K562 (cell line): Measurements from ENCODE around the gene ERVMER34-1. TPM values are rescaled to one million over a fixed set of nuclear protein-coding genes. Genes with fewer than 3 reads are reported as not detected.
A peak's percentile ranks its signal among the peaks of the same experiment; 100 is the strongest.

ENCODE experiments used
- ATAC-seq: fragments of 200-7000 bp; cut with Tn5 transposase; 3 replicates; pipeline ENCODE4 v1.9.1; 2020; ENCODE audit warnings: moderate library complexity
- BruUV-seq: library from RNA; stranded (reverse); fragments of 400-500 nt; replicated peaks from 2 replicates; lab custom pipeline; 2021; lab: Mats Ljungman, UMichigan
- CTCF ChIA-PET: fragments of 300-600 bp; formaldehyde crosslinking; extraction: SDS; loops from one replicate; lab custom pipeline; 2021; ENCODE audit warnings: low intra/inter-chr PET ratio; lab: Yijun Ruan, JAX
- POLR2A ChIA-PET: fragments of 300-600, 350-650 bp; sonication (Branson Sonifier 250); formaldehyde crosslinking; extraction: SDS; loops from one replicate; lab custom pipeline; 2021; ENCODE audit warnings: antibody characterized with exemption, inconsistent platforms; lab: Yijun Ruan, JAX
- DNase-seq, 4 experiments: peaks; one replicate each; pipeline versions ENCODE4 v3.0.0 to v3.0.0-alpha.2; 2011 to 2018; ENCODE audit warnings: low spot score in 3 of 4, mixed read lengths in 3 of 4; ENCODE audit errors: extremely low read depth in 1 of 4
- FAIRE-seq: peaks from 2 replicates; lab custom pipeline; 2011; peaks lifted over from hg19 to GRCh38; lab: Jason Lieb, UNC
- H2AFZ ChIP-seq: 2 replicates; pipeline ENCODE4 v1.6.0; 2011; ENCODE audit warnings: low read depth, low read length, control low read depth, inconsistent platforms
- H3K27ac ChIP-seq: fragments of 200-600 bp; 3 replicates; pipeline ENCODE4 v1.8.0; 2011; ENCODE audit warnings: low read depth, mild to moderate bottlenecking, control low read depth, inconsistent platforms, low read length, moderate library complexity, mixed read lengths; ENCODE audit errors: extremely low read depth
- H3K27me3 ChIP-seq, 2 experiments: fragments of 300-600 bp in 1 of 2; 2 replicates in 1 of 2; 3 replicates in 1 of 2; pipeline versions ENCODE4 v1.6.0 to v1.8.0; 2011; ENCODE audit warnings: inconsistent platforms in 2 of 2, low read length in 2 of 2, mild to moderate bottlenecking in 1 of 2, mixed read lengths in 1 of 2, moderate library complexity in 1 of 2; ENCODE audit not compliant: control insufficient read depth in 2 of 2, insufficient read depth in 2 of 2
- H3K36me3 ChIP-seq: fragments of 300-600 bp; 3 replicates; pipeline ENCODE4 v1.8.0; 2011; ENCODE audit warnings: mild to moderate bottlenecking, low read length, inconsistent platforms; ENCODE audit not compliant: control insufficient read depth, insufficient read depth
- H3K4me1 ChIP-seq, 2 experiments: fragments of 200-600 bp in 1 of 2; replicated peaks in 1 of 2; 2 replicates in 1 of 2; 3 replicates in 1 of 2; pipeline versions ENCODE4 v1.5.1 to v1.8.0; 2011; ENCODE audit warnings: inconsistent platforms in 2 of 2, low read length in 2 of 2, mild to moderate bottlenecking in 1 of 2, mixed read lengths in 1 of 2, moderate library complexity in 1 of 2; ENCODE audit not compliant: control insufficient read depth in 2 of 2, insufficient read depth in 2 of 2
- H3K4me2 ChIP-seq: 2 replicates; pipeline ENCODE4 v1.6.1; 2011; ENCODE audit warnings: low read length, control low read depth, inconsistent platforms, mixed read lengths; ENCODE audit not compliant: insufficient read depth
- H3K4me3 ChIP-seq: fragments of 200-600 bp; sonication (generic), shearing (Covaris generic); 2 replicates; pipeline ENCODE4 v1.5.1; 2016; ENCODE audit warnings: control low read depth, inconsistent platforms
- H3K79me2 ChIP-seq: fragments of 200-600 bp; 3 replicates; pipeline ENCODE4 v1.8.0; 2011; ENCODE audit warnings: low read length, inconsistent platforms; ENCODE audit not compliant: control insufficient read depth, insufficient read depth
- H3K9ac ChIP-seq, 2 experiments: 2 replicates each; pipeline versions ENCODE4 v1.6.0 to v1.6.1; 2011; ENCODE audit warnings: low read depth in 2 of 2, low read length in 2 of 2, control low read depth in 1 of 2, inconsistent platforms in 1 of 2, mild to moderate bottlenecking in 1 of 2, mixed read lengths in 1 of 2; ENCODE audit not compliant: insufficient read depth in 1 of 2
- H3K9me1 ChIP-seq: one replicate; pipeline ENCODE4 v1.6.0; 2011; ENCODE audit warnings: inconsistent platforms, mild to moderate bottlenecking, low read length, moderate library complexity; ENCODE audit not compliant: control insufficient read depth, insufficient read depth
- H3K9me3 ChIP-seq: replicated peaks from 2 replicates; pipeline ENCODE4 v1.5.1; 2011; ENCODE audit warnings: low read depth, low read length, inconsistent platforms; ENCODE audit not compliant: control insufficient read depth, insufficient read depth
- H4K20me1 ChIP-seq: replicated peaks from 2 replicates; pipeline ENCODE4 v1.6.1; 2011; ENCODE audit warnings: low read length, inconsistent platforms, mixed read lengths; ENCODE audit not compliant: control insufficient read depth, insufficient read depth
- CBX3 ChIP-seq, 2 experiments: IDR thresholded peaks; 1 replicate in 1 of 2; 2 replicates in 1 of 2; pipeline ENCODE4 v1.6.1; 2012; ENCODE audit warnings: inconsistent platforms in 2 of 2, low read length in 2 of 2, borderline replicate concordance in 1 of 2, control low read depth in 1 of 2
- DDX20 ChIP-seq: fragments of 450-650 bp; IDR thresholded peaks from 2 replicates; pipeline ENCODE4 v1.6.1; 2016; ENCODE audit warnings: missing genetic modification characterization, low read depth, mild to moderate bottlenecking, missing compliant biosample characterization, moderate library complexity
- HCFC1 ChIP-seq: IDR thresholded peaks from 2 replicates; pipeline ENCODE4 v1.6.1; 2012; ENCODE audit warnings: low read depth, low read length, improper control_type of control experiment
- NCOA1 ChIP-seq: fragments of 450-650 bp; IDR thresholded peaks from 2 replicates; pipeline ENCODE4 v1.6.1; 2016; ENCODE audit warnings: low read depth
- NCOA4 ChIP-seq: fragments of 450-650 bp; IDR thresholded peaks from 2 replicates; pipeline ENCODE4 v1.6.1; 2018; ENCODE audit warnings: mild to moderate bottlenecking; ENCODE audit not compliant: partially characterized antibody
- NR2C2 ChIP-seq, 2 experiments: fragments of 200-800 bp in 1 of 2; sonication (Bioruptor generic) in 1 of 2; sonication (generic) in 1 of 2; formaldehyde crosslinking in 1 of 2; IDR thresholded peaks; 2 replicates each; pipeline versions ENCODE4 v1.6.1 to v1.8.0; 2016 to 2022; ENCODE audit warnings: mild to moderate bottlenecking in 1 of 2, missing compliant biosample characterization in 1 of 2, missing genetic modification characterization in 1 of 2, missing genetic modification reagents in 1 of 2
- POLR2A ChIP-seq: fragments of 450-650 bp; conservative IDR thresholded peaks from 2 replicates; pipeline ENCODE4 v1.6.1; 2016
- RFX1 ChIP-seq: fragments of 450-650 bp; IDR thresholded peaks from 2 replicates; pipeline ENCODE4 v1.6.1; 2016; ENCODE audit warnings: mild to moderate bottlenecking, moderate library complexity
- SMC3 ChIP-seq: conservative IDR thresholded peaks from 2 replicates; pipeline ENCODE4 v1.6.1; 2011; ENCODE audit warnings: low read depth, low read length, improper control_type of control experiment; ENCODE audit not compliant: insufficient read depth
- SP2 ChIP-seq: IDR thresholded peaks from 2 replicates; pipeline ENCODE4 v1.6.1; 2011; ENCODE audit warnings: mild to moderate bottlenecking, low read depth, low read length, moderate library complexity; ENCODE audit not compliant: poor library complexity, severe bottlenecking; ENCODE audit errors: extremely low read depth
- SRSF9 ChIP-seq: fragments of 200-400 bp; formaldehyde crosslinking; IDR thresholded peaks from 2 replicates; pipeline ENCODE4 v1.6.1; 2017; ENCODE audit warnings: low read depth, low read length, borderline replicate concordance
- SUPT5H ChIP-seq: fragments of 450-650 bp; IDR thresholded peaks from 2 replicates; pipeline ENCODE4 v1.6.1; 2016
- THAP7 ChIP-seq: fragments of 250-450 bp; sonication (Bioruptor Pico); IDR thresholded peaks from 2 replicates; pipeline ENCODE4 v1.5.0; 2021
- ZNF121 ChIP-seq: sonication (generic); formaldehyde crosslinking; conservative IDR thresholded peaks from 2 replicates; pipeline ENCODE4 v1.8.0; 2022; ENCODE audit warnings: missing genetic modification reagents
- ZNF143 ChIP-seq: sonication (generic); formaldehyde crosslinking; IDR thresholded peaks from 2 replicates; pipeline ENCODE4 v1.9.0; 2022; ENCODE audit warnings: mild to moderate bottlenecking, missing genetic modification reagents
- ZNF239 ChIP-seq: fragments of 250-450 bp; sonication (Bioruptor Pico); IDR thresholded peaks from 2 replicates; pipeline ENCODE4 v1.4.0; 2020; ENCODE audit warnings: mild to moderate bottlenecking
- WGBS: fragments of 100-300 bp; shearing (Covaris generic); methylation state at CpG from one replicate; pipeline ENCODE4 v1.1.6; 2016; ENCODE audit warnings: low coverage, mixed read lengths; ENCODE audit not compliant: insufficient coverage; ENCODE audit errors: missing lambda C conversion rate; 5-methylcytosine and 5-hydroxymethylcytosine counted together
- in situ Hi-C: fragments of 300-500 bp; cut with MboI; formaldehyde crosslinking; loops from 4 replicates; pipeline ENCODE4 v1.15.0; 2018; ENCODE audit warnings: inconsistent platforms, mixed read lengths
- intact Hi-C: fragments of 100-400 bp; cut with micrococcal nuclease; formaldehyde crosslinking; loops from 2 replicates; pipeline ENCODE4 v1.14.2; 2022
- polyA plus RNA-seq, 8 experiments: library from polyadenylated mRNA; depleted of rRNA in 4 of 8; stranded (reverse) in 5 of 8; unstranded in 3 of 8; fragments of >200 nt; fragmentation: Nextera tagmentation in 2 of 8; fragmentation: Illumina TruSeq in 1 of 8; extraction: Ambion mirVana in 2 of 8; extraction: Trizol in 1 of 8; gene quantifications; 2 replicates each; pipeline versions ENCODE4 v1.2.1 to v1.2.3, GENCODE V29; 2011 to 2014; ENCODE audit warnings: inconsistent platforms in 1 of 8, missing spikeins in 1 of 8
- total RNA-seq, 7 experiments: library from RNA; depleted of rRNA in 6 of 7; stranded (reverse); fragments of >200 nt in 6 of 7; fragmentation: Illumina TruSeq in 2 of 7; extraction: Trizol in 2 of 7; gene quantifications; 2 replicates each; pipeline versions ENCODE4 v1.2.1 to v1.2.3, GENCODE V29; 2011 to 2021; ENCODE audit warnings: low replicate concordance in 1 of 7
- TF ChIP-seq, protein P1 (sequence below): sonication (generic); formaldehyde crosslinking; IDR thresholded peaks from 2 replicates; pipeline ENCODE4 v1.8.0; 2023; ENCODE audit warnings: mild to moderate bottlenecking, missing genetic modification reagents
- TF ChIP-seq, protein P2 (sequence below), 2 experiments: fragments of 450-650 bp in 1 of 2; sonication (generic) in 1 of 2; formaldehyde crosslinking in 1 of 2; IDR thresholded peaks in 1 of 2; conservative IDR thresholded peaks in 1 of 2; 2 replicates each; pipeline versions ENCODE4 v1.6.1 to v1.8.1; 2016 to 2023; ENCODE audit warnings: mild to moderate bottlenecking in 2 of 2, moderate library complexity in 2 of 2, inconsistent platforms in 1 of 2, missing genetic modification reagents in 1 of 2

ERVMER34-1 gene
- total and polyA plus RNA-seq, 9 of the 15 experiments (the other 6 are each of a cell fraction or from before 2014, with no cell fraction given) = 0.04 to 0.57 (median 0.25) TPM

DNA sequence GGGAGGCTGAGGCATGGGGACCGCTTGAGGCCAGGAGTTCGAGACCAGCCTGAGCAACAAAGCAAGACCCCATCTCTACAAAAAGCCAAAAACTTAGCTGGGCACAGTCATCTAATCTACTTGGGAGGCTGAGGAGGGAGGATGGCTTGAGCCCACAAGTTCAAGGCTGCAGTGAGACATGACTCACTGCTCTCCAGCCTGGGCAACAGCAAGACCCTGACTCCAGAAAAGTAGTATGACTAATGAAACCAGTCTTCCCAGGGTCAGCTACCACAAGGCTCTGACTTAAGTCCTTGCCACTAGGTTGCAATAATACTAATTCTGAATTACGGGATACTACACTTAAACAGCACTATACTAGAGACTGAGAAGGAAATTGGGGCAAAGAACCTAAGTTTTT lies 33.1 kb downstream of the ERVMER34-1 start:
- no peak for FAIRE-seq
- Histone ChIP-seq H3K4me2 (no peak overlapping the region), H3K4me1 (peaks cover 8 to 12% of the 10 kb centered on the region in 2 experiments; a peak in 4 of 5 replicates), H3K79me2 (peaks cover 32% of the 10 kb centered on the region), H3K9me1 (no peaks in the 10 kb centered on the region), H3K9me3 (no peaks in the 10 kb centered on the region), H3K27ac (peak overlapping the region; percentile 28; the same call in 1 of the 3 replicates), H4K20me1 (no peaks in the 10 kb centered on the region), H3K4me3 (no peak overlapping the region), H3K36me3 (peaks cover 71% of the 10 kb centered on the region), H3K9ac (no peak overlapping the region), H3K27me3 (no peaks in the 10 kb centered on the region), H2AFZ (no peak overlapping the region)
- TF ChIP-seq, protein P1, sequence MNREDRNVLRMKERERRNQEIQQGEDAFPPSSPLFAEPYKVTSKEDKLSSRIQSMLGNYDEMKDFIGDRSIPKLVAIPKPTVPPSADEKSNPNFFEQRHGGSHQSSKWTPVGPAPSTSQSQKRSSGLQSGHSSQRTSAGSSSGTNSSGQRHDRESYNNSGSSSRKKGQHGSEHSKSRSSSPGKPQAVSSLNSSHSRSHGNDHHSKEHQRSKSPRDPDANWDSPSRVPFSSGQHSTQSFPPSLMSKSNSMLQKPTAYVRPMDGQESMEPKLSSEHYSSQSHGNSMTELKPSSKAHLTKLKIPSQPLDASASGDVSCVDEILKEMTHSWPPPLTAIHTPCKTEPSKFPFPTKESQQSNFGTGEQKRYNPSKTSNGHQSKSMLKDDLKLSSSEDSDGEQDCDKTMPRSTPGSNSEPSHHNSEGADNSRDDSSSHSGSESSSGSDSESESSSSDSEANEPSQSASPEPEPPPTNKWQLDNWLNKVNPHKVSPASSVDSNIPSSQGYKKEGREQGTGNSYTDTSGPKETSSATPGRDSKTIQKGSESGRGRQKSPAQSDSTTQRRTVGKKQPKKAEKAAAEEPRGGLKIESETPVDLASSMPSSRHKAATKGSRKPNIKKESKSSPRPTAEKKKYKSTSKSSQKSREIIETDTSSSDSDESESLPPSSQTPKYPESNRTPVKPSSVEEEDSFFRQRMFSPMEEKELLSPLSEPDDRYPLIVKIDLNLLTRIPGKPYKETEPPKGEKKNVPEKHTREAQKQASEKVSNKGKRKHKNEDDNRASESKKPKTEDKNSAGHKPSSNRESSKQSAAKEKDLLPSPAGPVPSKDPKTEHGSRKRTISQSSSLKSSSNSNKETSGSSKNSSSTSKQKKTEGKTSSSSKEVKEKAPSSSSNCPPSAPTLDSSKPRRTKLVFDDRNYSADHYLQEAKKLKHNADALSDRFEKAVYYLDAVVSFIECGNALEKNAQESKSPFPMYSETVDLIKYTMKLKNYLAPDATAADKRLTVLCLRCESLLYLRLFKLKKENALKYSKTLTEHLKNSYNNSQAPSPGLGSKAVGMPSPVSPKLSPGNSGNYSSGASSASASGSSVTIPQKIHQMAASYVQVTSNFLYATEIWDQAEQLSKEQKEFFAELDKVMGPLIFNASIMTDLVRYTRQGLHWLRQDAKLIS (CRISPR knock-in tag) = no peak
- no peak for TF ChIP-seq NCOA4
- no peak for TF ChIP-seq CBX3 (IDR thresholded peaks at IDR 0.05; ENCODE audit: borderline replicate concordance in 1 of 2, low read length in 2 of 2)
- TF ChIP-seq ZNF121 (CRISPR knock-in tag) = peak; percentile 81
- no peak for TF ChIP-seq NR2C2 (CRISPR knock-in tag; IDR thresholded peaks at IDR 0.05)
- no peak for TF ChIP-seq NR2C2 (tag; IDR thresholded peaks at IDR 0.05)
- TF ChIP-seq ZNF239 = no peak
- TF ChIP-seq, protein P2, sequence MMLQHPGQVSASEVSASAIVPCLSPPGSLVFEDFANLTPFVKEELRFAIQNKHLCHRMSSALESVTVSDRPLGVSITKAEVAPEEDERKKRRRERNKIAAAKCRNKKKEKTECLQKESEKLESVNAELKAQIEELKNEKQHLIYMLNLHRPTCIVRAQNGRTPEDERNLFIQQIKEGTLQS (IDR thresholded peaks at IDR 0.05) = peak; percentile 23; the same call in 1 of the 2 replicates
- TF ChIP-seq, protein P2 (CRISPR knock-in tag; conservative IDR thresholded peaks at IDR 0.05) = no peak
- no peak for TF ChIP-seq SRSF9
- TF ChIP-seq POLR2A = peak; percentile 49
- TF ChIP-seq SMC3 = no peak
- TF ChIP-seq ZNF143 (CRISPR knock-in tag) = no peak
- TF ChIP-seq RFX1 = no peak
- no peak for TF ChIP-seq THAP7 (CRISPR knock-in tag)
- no peak for TF ChIP-seq NCOA1
- TF ChIP-seq SUPT5H = no peak; the same call in 1 of the 2 replicates
- no peak for TF ChIP-seq HCFC1
- no peak for TF ChIP-seq DDX20 (tag)
- no peak for TF ChIP-seq SP2
- ChIA-PET CTCF (no interaction called here), POLR2A (interaction anchor here (0.6 kb wide), 1 partner anchor 981 kb away, joined by 3 read pairs; no protein-coding TSS in a partner anchor)
- intact Hi-C loops = no loop called here
- DNase-seq = peak in 1 of 4 experiments; percentile 52
- WGBS = 90% methylated on average over 3 of the region's 3 CpGs
- ATAC-seq = peak; percentile 4; the same call in 2 of the 3 replicates
- BruUV-seq = no TSS peak
- in situ Hi-C loops = no loop called here
